GM08714 (cell line): ENCODE data around the gene CDK12.

Experiments
- H3K4me3 ChIP-seq: fragments of 200-500 bp; sonication (Bioruptor generic); 2 replicates; pipeline ENCODE4 v1.5.1; 2014; ENCODE audit warnings: mild to moderate bottlenecking, low read length, inconsistent platforms
- ZNF274 ChIP-seq: IDR thresholded peaks from 2 replicates; pipeline ENCODE4 v1.6.1; 2012; ENCODE audit warnings: mild to moderate bottlenecking, low read depth, low read length

Gene CDK12

GRCh38 chr17:39553341-39553945, 92.2 kb downstream of the CDK12 start:
- no peak for TF ChIP-seq ZNF274
- H3K4me3 ChIP-seq: no peak overlapping the region

DNA sequence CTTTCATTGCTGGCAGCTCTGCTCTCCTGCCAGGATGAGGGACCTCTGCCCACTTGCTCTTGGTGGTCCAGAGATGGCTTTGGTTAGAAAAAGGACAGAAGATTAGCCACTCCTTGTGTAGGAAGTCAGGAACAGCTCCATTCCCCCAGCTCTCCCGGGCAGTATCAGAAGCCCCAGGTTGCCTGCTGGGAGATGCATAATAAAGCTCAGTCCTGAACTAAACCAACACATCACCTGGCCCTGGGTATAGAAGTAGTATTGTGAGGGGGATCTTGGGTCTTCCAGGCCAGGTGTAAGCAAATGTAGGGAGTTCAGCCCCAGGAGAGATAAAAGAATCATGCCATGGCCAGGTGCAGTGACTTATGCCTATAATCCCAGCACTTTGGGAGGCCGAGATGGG, 94.1 kb downstream of the CDK12 start:
- H3K4me3 ChIP-seq: no peak overlapping the region
- TF ChIP-seq ZNF274: no peak

- H3K4me3 ChIP-seq: no peak overlapping the region
- TF ChIP-seq ZNF274: no peak
Observed at GRCh38 chr17:39556423-39556822, 95.1 kb downstream of the CDK12 start.

GRCh38 chr17:39562395-39562794, 101.1 kb downstream of the CDK12 start:
- no peak for TF ChIP-seq ZNF274
- H3K4me3 ChIP-seq: no peak overlapping the region

- no peak overlapping the region for H3K4me3 ChIP-seq
- TF ChIP-seq ZNF274: no peak
Observed at GRCh38 chr17:39562976-39563375, 101.7 kb downstream of the CDK12 start.

- TF ChIP-seq ZNF274: no peak
- no peak overlapping the region for H3K4me3 ChIP-seq
Observed at GRCh38 chr17:39563476-39563875, 102.2 kb downstream of the CDK12 start.

- H3K4me3 ChIP-seq: no peak overlapping the region
- no peak for TF ChIP-seq ZNF274
Observed at GRCh38 chr17:39564211-39564848, 103.0 kb downstream of the CDK12 start.

GRCh38 chr17:39566094-39566850, 105.0 kb downstream of the CDK12 start:
- no peak overlapping the region for H3K4me3 ChIP-seq
- no peak for TF ChIP-seq ZNF274

GRCh38 chr17:39568702-39569101, 107.4 kb downstream of the CDK12 start:
- no peak overlapping the region for H3K4me3 ChIP-seq
- no peak for TF ChIP-seq ZNF274

DNA sequence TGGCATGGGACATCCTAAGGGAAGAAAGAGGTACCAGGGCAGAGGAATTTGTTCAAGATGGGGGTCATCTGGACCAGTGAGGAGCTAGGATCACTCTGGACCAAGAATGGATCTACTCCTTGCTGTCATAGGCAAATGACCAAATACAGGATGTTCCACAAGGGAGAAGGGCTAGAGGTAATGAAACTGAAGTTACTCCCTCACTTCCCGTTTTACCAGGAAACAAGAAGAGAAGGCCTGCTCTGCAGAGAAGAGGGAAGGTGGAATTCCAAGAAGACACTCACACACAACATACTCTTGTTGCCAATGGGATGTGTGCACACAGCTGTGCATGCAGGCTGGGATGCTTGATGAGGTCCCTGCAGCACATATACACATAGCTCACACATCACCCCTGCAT, 107.8 kb downstream of the CDK12 start:
- no peak overlapping the region for H3K4me3 ChIP-seq
- no peak for TF ChIP-seq ZNF274

DNA sequence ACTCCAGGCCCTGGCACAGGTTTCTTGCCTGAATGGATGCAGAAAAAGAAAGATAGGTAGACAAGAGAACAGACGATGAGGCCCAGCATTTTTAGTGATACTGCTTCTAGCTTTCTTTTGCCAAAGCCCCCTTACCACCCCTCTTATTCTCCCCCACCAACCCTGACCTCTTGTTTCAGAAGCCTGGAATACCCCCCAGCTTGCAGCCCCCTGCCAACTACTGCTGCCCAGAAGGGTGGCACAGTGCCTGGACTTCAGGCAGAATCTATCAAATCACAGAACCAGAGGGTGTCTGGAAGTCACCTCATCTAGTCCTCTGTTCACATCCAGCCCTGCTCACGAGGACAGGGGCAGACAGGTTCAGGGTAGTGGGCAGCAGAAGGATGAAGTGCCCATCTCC, 110.8 kb downstream of the CDK12 start:
- TF ChIP-seq ZNF274: no peak
- no peak overlapping the region for H3K4me3 ChIP-seq

- peak overlapping the region; percentile 25; the same call in 1 of the 2 replicates for H3K4me3 ChIP-seq
- TF ChIP-seq ZNF274: no peak
Observed at GRCh38 chr17:39573447-39574298, 112.4 kb downstream of the CDK12 start.

DNA sequence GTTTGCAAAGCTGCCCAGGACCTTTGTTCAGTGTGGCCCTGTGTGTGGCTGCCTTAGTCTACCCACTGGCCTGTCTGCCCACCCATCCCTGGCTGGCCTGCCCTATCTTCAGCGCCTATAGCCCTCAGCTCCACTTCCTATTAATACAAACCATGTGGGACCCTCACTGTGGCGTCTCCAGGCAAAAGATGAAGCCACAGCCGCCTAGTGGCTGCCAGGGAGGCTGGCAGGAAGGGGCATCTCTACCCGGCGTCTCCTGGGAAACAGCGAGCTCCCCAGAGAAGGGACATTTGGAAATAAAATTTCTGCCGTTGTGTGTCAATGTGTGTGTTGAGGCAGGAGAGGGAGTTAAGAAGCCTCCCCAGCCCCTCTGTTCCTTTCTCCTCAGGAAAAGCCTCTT, 114.9 kb downstream of the CDK12 start:
- H3K4me3 ChIP-seq: no peak overlapping the region
- TF ChIP-seq ZNF274: no peak

GRCh38 chr17:39578272-39578671, 117.0 kb downstream of the CDK12 start:
- H3K4me3 ChIP-seq: no peak overlapping the region

More at GRCh38 chr17:39578272-39578671, 117.0 kb downstream of the CDK12 start:
- no peak for TF ChIP-seq ZNF274
